GM12874 (cell line): ENCODE measurements around the gene MYO5B.

Experiments
- TF ChIP-seq, protein P1 (sequence below): IDR thresholded peaks from 2 replicates; pipeline ENCODE4 v1.5.1; 2011; ENCODE audit warnings: low read depth, mild to moderate bottlenecking, control low read depth, low read length, moderate library complexity; ENCODE audit not compliant: insufficient read depth

Gene MYO5B

DNA sequence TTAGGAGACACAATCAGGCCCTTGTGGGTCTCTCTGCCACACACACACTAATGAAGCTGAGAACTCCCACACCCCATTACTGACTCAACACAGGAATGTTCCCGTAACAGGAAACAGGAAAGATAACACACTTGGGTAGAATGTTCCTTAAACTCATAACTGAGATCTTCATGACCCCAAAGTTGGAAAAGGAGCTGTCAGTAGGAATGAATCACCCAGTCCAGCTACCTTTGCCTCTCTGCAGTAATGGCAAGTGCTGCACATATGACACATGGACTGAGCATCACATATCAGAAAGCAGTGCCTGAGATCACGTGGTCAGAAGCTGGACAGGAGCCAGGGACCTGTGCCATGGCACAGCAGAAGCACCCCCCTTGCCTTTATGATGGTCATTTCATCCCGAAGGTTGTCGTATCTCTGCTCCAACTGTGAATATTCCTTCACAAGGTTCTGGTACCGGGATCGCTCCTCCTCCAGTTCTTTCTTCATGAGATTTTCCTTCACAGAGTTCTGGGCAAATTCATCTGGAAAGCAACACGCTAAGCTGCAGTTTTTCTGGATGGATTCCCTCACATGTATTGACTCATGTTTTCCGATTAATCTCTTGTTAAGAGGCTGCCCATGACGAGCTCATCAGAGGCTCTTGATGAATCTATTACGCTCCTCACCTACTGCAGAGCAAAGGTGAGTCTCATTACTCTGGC, 316.2 kb downstream of the MYO5B start:
- TF ChIP-seq, protein P1, sequence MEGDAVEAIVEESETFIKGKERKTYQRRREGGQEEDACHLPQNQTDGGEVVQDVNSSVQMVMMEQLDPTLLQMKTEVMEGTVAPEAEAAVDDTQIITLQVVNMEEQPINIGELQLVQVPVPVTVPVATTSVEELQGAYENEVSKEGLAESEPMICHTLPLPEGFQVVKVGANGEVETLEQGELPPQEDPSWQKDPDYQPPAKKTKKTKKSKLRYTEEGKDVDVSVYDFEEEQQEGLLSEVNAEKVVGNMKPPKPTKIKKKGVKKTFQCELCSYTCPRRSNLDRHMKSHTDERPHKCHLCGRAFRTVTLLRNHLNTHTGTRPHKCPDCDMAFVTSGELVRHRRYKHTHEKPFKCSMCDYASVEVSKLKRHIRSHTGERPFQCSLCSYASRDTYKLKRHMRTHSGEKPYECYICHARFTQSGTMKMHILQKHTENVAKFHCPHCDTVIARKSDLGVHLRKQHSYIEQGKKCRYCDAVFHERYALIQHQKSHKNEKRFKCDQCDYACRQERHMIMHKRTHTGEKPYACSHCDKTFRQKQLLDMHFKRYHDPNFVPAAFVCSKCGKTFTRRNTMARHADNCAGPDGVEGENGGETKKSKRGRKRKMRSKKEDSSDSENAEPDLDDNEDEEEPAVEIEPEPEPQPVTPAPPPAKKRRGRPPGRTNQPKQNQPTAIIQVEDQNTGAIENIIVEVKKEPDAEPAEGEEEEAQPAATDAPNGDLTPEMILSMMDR: no peak

DNA sequence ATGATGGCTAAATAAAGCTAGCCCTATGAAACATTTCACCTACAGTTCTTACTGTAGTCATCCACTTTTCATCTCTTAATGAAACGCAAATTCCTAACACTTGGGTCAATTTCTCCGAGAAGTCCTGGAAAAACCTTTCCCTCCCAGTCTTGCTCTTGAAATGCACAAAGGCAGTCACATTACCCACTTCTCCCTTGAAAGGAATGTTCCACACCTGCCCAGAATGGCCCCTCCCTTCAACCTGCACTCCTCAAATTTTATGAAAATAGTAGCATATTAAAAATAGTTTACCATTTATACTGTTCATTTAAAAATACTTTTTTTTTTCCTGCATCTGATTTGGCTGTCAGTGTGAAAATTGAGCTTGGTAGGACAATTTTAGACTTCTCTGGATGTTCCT, 316.9 kb downstream of the MYO5B start:
- TF ChIP-seq, protein P1: no peak

GRCh38 chr18:49876536-49876935, 318.4 kb downstream of the MYO5B start:
- TF ChIP-seq, protein P1: no peak

GRCh38 chr18:49875783-49876182, 319.2 kb downstream of the MYO5B start:
- TF ChIP-seq, protein P1: no peak

DNA sequence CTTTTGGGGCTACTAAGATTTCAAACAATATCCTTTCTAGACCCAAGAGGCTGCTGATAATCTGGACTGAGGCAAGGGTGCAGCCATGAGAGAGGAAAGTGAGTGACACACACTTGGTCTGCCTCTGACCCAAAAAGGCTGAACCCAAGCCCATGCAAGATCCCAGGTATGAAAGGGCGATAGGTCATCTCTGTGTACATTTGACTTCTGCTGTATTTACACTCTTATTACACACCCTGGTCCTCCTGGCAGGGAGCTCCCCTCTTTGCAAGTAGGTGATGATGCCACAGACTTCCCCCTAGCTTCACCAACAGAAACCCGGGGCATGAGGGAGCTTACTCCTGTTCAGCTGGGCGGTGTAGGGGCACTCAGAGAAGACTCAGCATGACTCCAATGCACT, 319.8 kb downstream of the MYO5B start:
- TF ChIP-seq, protein P1: no peak

DNA sequence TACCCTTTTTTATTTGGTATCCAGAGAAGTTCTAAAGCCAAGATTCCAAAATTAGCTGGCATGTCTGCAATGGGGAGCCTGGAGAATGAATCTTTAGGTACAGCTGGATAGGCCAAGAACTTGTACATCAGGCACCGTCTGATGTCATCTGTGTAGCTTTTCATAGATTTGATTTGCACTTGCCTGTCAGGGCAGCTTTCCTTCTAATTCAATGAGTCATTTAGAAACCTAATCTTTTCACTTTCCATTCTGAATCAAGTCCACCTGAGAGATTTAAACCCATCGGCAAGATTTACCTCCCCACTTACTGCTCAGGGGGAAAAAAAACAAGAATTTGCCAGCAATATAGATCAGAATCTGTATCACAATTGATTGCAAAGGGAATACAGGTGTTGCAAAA, 320.7 kb downstream of the MYO5B start:
- TF ChIP-seq, protein P1: no peak

- TF ChIP-seq, protein P1: no peak
These were observed 325.6 kb downstream of the MYO5B start for GRCh38 chr18:49869354-49869753.
